Measurements from ENCODE around the gene CTNNBL1.
A peak's percentile ranks its signal among the peaks of the same experiment; 100 is the strongest.
"Not testable (repeated sequence)": the region's sequence is repeated elsewhere in the genome, so short reads cannot be mapped to it uniquely, and the experiment has no call there.

The CTNNBL1 gene

GRCh38 chr20:37693635-37694626, at the start of gene CTNNBL1:
CTNNBL1 (plus strand) TSS chr20:37694030; CDS start chr20:37694123, 93 bp downstream.
- peak; percentile 95 for DNase-seq

- no peak for DNase-seq
Observed at GRCh38 chr20:37644605-37645004, 49.2 kb upstream of the CTNNBL1 start.

GRCh38 chr20:37647946-37648345, 45.9 kb upstream of the CTNNBL1 start:
- DNase-seq: no peak

- no peak for DNase-seq
Observed at GRCh38 chr20:37649017-37649416, 44.8 kb upstream of the CTNNBL1 start.

- DNase-seq: no peak
Observed at GRCh38 chr20:37649676-37650370, 44.0 kb upstream of the CTNNBL1 start.

- no peak for DNase-seq
Observed at GRCh38 chr20:37650661-37651060, 43.2 kb upstream of the CTNNBL1 start.

GRCh38 chr20:37651932-37652331, 41.9 kb upstream of the CTNNBL1 start:
- no peak for DNase-seq

- DNase-seq: no peak
Observed at GRCh38 chr20:37656945-37657344, 36.9 kb upstream of the CTNNBL1 start.

- DNase-seq: no peak
Observed at GRCh38 chr20:37657924-37658804, 35.7 kb upstream of the CTNNBL1 start.

GRCh38 chr20:37661519-37661918, 32.3 kb upstream of the CTNNBL1 start:
- no peak for DNase-seq

- no peak for DNase-seq
Observed at GRCh38 chr20:37662308-37662707, 31.5 kb upstream of the CTNNBL1 start.

- not testable (repeated sequence) for DNase-seq
Observed at GRCh38 chr20:37664595-37664994, 29.2 kb upstream of the CTNNBL1 start.

- DNase-seq: no peak
Observed at GRCh38 chr20:37668166-37668565, 25.7 kb upstream of the CTNNBL1 start.

- DNase-seq: no peak
Observed at GRCh38 chr20:37669062-37669772, 24.6 kb upstream of the CTNNBL1 start.

GRCh38 chr20:37669773-37670236, 24.0 kb upstream of the CTNNBL1 start:
- no peak for DNase-seq

- DNase-seq: peak; percentile 25
Observed at GRCh38 chr20:37670351-37670791, 23.5 kb upstream of the CTNNBL1 start.

GRCh38 chr20:37672143-37672542, 21.7 kb upstream of the CTNNBL1 start:
- no peak for DNase-seq

- no peak for DNase-seq
Observed at GRCh38 chr20:37673444-37673843, 20.4 kb upstream of the CTNNBL1 start.

- DNase-seq: no peak
Observed at GRCh38 chr20:37676440-37676839, 17.4 kb upstream of the CTNNBL1 start.

GRCh38 chr20:37677969-37678861, 15.6 kb upstream of the CTNNBL1 start:
- no peak for DNase-seq

- DNase-seq: not testable (repeated sequence)
Observed at GRCh38 chr20:37679751-37680150, 14.1 kb upstream of the CTNNBL1 start.

Measured in NCI-H2029 (cell line).